ENCODE results near the gene SIPA1L3.
"Not testable (repeated sequence)": the region's sequence is repeated elsewhere in the genome, so short reads cannot be mapped to it uniquely, and the experiment has no call there.

Gene SIPA1L3

DNA sequence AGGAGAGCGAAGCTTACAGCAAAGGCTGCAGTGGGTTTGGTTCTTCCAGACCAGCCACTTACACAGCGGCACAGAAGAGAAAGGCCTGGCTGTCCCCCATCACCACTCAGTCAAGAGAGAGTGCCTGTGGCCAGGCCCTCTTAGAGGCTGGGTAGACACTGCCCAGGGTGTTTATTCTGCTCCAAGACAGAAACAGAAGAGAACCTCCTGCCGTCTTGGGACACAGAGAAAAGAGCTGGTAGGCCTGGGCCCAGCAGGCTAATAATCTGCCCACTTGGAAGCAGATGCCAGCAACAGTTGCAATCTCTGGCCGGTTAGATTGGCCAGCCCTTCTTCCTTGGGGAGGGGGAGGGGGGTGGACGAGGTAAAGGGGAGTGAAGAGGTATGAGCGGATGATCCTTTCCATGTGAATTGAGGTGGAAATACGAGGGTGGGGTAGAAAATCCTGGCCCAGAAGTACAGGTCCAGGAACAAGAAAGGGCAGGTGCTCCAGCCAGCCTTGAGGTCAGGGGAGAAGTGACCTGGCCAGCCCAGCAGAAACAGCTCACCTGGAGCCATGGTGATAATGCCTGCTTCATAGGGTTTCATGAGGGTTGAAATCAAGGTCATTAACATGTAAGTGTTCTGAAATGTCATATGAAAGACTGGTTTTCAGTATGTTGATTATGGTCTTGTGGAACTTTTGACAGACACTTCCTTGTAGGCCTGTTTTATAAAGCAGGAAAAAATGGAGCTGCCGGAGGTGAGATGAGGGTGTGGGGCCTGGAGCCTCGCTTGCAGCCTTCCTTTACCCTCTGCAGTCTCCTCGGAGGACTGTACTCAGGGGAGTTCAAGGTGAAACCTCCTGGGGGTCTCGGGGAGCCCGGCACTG is 116.9 kb downstream of the SIPA1L3 start:
- no peak for DNase-seq

DNA sequence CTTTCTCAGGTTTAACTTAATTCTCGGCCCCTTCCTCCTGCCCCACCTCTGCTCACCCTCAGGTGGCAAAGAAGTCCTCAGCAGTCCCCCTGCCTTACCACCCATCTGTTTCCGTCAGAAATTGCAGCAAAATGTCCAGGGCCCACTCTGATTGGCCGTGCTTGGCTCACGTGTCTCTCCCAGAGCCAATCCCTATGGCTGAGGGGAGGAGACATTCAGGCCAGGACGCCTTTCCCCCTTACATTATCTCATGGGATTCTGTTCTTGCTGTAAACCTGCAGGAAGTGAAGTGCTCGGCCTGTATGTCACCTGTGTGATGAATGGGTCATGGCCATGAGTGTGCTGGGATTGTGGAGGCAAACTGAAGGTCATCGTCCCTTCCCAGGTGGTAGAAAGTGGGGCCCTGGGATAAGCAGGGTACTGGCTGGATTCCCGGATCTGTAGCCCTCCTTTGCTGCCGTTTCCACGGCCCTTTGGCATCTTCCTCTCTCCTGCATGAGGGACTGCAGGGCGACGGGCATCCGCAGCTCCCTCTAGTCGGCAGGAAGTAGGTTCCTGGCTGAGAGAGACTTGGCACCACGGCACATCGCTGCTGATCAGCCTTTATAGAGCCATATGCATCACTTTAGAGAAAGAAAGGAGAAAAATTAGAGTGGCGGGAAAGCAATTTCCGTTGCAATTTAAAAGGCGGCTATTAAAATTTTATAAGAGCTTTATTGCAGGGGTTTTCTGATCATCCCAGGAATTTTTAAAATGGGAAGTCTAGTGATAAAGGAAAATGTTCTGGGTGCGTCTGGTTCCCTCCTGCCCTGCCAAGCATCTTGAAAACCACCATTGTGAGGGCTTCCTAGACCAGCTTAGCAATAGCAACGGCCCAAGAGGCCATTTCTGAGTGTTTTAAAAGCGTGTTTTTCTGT is 118.2 kb downstream of the SIPA1L3 start:
- DNase-seq: no peak

DNA sequence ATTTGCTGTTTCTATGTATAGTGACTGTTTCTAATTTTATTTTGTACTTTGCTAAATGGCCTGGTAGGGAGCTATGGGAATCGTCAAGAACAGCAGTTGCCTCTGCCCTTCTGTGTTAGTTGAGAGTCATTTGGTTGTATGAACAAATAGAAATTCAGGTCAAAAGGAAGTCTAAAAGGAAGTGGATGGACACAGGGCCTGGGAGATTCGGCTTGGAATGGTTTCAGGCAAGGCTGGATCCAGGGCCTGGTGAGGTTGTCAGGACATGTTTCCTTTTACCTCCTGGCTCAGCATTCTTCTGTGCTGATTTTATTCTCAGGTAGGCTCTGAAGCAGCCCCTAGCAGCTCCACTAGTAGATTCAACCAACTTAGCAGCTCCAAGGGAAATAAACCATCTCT is 118.9 kb downstream of the SIPA1L3 start:
- DNase-seq: no peak

DNA sequence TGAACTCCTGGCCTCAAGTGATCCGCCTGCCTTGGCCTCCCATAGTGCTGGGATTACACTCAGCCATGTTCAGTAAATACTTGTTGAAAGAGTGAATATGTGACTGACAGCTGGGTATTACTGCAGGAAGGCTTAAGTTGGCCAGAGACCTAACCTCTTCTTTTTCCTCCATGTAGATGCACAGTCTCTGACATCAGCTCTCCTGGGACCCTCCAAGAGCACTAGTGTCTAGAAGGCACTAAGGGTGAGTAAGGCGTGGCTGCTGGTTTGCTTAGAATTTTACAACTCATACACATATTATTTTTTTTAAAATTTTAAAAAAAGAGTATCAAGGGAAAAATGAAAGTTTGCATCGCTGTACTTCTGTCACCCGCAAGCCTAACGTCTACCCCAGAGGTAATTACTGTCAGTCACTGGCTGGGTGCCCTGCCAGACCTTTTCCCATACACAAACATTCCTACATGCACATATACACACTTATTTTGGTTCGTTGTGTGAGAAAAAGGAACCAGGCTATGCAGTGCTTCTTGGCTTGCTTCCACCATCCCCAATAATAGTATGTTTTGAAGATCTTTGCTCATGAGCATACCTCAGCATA is 122.0 kb downstream of the SIPA1L3 start:
- no peak for DNase-seq

DNA sequence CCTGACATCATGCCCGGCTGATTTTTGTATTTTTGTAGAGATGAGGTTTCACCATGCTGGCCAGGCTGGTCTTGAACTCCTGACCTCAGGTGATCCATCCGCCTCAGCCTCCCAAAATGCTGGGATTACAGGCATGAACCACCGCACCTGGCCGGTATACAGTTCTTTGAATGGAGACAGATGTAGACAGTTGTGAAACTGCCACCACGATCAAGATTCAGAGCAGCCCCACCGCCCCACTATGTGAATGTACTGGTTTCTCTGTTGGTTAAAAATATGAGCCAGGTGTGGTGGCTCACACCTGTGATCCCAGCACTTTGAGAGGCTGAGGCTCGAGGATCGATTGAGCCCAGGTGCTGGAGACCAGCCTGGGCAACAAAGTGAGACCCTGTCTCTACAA is 123.0 kb downstream of the SIPA1L3 start:
- not testable (repeated sequence) for DNase-seq

DNA sequence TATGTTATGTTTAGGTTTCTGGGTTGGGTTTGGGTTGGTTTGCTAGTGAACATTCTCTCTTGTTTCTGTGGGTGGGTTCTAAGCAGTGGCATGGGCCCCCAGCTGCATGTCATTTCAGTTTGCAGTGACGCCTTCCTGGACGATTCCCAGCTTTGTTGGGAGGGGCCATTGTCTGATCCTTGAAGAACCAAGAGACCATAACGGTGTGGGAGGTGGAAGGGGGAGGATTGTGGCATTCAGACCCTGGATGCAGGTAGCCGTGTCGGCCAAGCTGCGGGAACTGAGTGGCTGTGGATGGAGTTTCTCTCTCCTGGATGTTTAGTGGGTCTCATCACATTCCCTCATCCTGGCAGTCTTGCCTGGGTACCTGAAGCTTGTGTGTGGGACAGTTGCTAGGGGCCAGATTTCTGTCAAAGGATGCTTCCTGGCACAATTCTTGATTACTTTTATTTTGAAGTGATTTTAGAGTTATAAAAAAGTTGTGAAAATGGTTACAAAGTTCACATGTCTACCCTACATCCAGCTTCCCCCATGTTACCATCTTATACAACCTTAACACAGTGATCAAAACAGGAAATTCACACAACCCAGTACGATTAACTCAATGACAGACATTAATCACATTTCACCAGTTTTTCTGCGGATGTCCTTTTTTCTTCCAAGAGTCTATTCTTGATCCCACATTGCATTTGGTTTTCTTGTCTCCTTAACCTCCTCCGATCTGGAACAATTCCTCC is 123.8 kb downstream of the SIPA1L3 start:
- DNase-seq: no peak

DNA sequence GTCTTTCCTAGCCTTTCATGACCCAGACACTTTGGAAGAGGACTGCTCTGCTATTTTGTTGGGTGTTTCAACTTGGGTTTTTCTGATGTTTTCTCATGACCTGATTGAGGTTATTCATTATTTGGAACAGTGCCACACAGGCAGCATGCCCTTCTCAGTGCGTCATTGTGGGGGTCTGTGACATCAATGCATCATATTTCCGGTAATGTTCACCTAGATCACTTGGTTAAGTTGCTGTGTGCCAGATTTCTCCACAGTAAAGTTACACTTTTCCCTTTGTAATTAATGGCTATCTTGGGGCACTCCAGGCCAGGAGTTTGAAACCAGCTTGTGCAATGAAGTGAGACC is 124.4 kb downstream of the SIPA1L3 start:
- DNase-seq: no peak

DNA sequence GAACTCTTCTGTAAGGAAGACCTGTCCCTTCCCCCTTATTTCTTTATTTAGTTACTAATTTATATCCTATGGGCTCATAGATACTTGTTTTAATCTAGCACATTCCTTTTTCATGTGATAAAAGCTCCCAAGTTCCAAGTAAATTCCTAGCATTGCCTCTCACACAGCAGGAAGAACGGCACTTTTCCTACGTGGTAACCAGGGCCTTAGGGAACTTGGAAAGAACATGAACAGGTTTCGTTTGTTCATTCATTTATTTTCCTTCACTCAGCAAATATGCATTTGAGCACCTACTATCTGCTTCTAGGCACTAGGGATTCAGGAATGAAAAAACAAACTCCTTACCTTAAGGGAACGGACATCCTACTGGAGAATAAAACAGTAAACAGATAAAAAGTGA is 125.1 kb downstream of the SIPA1L3 start:
- no peak for DNase-seq

DNA sequence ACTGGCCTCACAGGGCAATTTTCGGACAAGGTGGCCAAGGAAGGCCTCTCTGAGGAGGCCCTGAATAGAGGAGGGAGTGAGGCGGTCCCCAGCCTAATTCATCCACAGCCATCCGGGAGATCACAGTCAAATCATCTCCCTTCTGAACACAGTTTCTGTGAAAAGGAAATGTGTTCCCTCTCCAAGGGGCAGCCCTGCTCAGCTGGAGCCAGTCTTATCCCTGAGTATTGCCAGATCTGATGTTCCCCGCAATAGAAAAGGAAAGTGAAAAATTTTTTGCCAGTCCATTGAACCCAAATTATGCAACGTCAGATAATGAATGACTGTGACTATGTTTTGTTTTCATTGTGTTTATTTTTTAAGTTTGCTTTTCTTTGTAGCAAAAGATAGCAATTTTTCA is 125.9 kb downstream of the SIPA1L3 start:
- no peak for DNase-seq

DNA sequence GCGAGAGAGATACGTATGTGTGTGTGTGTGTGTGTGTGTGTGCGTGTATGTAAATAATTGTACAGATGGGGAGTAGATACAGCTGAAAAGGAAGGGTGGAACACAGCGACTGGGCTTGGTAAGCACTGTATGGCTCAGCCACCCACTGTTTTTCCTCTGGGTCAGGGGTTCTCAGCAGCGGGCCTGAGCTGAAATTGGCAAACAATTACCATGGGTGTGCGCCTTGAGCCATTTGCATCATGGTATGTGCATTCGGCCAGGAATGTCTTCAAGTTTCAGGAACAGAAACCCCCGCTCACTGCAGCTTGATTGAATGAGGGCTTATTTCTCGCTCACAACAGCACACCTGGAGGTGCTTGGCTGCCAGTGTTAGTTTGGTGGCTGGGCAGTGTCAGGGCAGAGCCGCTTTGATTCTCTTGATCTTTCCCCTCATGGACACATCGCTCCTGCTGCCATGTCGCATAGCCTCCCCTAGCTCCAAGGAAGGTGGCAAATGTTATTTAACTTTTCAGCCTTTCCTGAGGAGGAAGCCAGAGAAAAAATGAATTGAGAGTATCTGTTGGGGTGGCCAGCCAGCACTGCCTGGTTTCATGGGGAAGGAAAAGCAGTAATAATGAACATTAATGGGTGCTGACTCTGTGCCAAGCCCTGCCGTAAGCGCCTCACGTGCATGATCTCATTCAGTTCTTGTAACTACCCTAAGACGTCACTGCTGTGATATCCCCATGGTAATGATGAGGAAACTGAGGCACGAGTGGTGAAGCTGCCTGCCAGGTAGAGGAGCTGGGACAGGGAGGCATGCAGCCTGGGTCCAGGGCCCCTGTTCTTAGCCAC is 126.9 kb downstream of the SIPA1L3 start:
- no peak for DNase-seq

DNA sequence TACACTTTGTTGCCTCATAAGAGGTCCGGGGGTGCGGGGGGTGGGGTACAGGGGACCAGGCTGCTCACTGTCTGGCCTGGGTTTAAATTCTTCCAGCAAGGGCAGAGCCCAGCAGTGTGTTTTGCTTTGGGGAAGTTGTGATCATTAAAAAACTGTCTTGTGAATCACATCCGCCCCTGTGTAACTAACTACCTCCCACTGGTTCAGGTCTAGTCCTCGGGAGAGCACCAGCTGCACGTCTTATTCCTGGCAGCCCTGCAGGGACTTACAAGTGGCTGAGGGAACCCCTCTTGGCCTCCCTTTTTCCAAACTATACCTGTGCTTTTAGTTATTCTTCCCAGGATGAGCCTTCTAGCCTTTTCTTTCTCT is 127.5 kb downstream of the SIPA1L3 start:
- no peak for DNase-seq

DNA sequence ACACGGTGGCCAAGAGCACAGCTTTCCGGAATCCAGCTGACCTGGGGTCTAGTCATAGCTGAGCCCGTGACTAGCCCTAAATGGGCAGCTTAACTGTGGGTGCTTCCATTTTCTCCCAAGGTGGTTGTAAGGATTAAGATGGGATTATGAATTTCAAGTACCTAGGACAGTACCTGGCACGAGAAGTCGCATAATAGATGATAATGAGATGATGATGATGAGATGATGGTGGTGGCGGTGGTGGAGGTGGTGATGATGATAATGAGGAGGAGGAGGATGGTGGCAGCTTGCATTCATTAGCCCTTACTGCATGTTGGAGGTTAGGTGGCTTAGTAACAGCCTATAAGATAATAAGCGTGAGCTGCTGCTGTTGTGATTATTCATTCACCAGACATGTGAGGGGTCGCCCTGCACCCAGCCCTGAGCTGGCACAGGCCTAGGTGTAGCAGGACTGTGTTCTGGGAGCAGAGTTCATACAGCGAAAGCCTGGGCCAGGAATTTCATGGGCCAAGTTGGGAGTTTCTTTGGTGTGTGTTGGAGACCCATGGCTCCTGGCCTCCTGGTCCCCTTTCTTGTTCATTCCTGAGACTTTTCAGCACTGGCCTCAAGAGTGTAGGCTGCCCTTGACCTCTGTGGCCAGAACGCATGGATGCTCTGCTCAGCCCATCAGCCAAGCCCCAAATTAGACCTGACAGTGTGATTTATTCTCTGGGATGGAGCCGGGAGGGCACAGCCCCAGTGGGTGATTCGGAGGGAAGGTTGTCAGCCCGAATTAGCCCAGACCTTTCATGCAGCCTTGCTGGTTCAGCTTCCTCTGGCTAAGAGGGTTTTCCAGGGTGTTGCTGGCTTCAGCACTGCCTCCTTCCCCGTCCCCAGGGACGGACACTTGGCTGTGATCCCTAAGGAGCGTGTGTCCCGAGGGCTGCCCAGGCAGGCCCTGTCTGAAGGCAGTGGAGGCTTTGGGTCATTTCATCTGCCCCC is 128.8 kb downstream of the SIPA1L3 start:
- no peak for DNase-seq

DNA sequence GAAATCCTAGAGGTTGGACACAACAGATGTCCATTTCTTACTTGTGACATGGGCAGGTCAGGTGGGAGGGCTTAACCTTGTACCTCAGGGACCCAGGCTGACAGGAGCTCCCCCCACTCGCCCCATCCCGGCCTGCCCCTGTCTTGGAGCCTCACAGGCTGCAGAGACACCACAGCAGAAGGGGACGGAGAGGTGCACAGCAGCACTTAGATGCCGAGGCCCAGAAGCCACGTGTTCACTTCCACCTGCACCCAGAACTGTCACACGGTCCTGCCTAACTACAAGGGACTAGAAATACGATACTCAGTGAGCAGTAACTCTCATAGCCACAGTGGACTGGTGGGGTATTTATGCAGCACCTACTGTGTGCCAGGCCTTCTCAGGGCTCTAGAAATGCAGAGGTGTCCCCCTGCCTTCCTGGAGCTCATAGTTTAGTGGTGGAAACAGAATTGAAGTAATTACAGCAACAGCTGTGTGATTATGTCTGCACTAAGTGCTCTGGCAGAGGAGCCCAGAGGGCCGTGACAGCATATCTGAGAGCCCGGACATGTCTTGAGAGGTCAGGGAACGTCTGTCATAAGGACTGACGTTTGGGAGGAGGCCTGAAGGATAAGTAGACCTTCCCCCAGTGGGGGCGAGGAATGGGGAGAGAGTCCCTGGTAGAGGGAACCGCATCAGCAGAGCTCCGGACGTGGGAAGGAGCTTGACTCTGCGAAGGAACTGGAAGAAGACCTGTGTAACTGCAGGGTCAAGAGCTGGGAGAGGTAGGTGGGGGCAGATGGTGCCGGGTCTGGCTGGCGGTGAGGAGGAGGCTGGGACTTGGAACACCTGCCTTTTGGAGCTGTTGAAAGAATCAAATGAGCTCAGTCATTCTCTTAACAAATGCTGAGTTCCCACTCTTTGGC is 130.0 kb downstream of the SIPA1L3 start:
- DNase-seq: no peak

DNA sequence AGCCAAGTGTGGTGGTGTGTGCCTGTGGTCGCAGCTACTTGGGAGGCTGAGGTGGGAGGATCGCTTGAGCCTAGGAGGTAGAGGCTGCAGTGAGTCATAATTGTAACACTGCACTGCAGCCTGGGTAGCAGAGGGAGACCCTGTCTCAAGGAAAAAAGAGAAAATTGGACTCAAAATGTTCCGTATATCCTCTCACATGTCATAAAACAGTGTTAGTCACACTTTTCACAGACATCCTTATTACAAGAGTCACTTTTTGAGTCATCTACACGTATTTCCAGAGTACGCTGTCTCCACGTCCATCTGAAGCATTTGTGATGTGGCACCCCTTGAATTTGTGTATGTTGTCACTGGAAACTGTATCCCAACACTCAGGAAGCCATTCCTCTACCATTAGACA is 133.0 kb downstream of the SIPA1L3 start:
- no peak for DNase-seq

DNA sequence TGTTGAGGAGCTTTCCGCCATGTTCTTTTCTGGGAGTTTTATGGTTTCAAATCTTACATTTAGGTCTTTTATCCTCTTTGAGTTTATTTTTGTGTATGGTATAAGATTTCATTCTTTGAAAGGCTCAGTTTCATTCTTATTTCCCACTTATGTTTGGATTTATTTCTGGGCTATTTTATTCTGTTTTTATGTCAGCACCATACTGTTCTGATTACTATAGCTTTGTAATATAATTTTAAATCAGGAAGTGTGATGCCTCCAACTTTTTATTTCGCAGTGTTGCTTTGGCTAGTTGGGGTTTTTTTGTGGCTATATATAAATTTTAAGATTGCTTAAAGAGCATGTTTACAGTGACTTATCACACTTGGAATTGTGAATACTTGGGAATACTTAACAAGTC is 135.1 kb downstream of the SIPA1L3 start:
- no peak for DNase-seq

DNA sequence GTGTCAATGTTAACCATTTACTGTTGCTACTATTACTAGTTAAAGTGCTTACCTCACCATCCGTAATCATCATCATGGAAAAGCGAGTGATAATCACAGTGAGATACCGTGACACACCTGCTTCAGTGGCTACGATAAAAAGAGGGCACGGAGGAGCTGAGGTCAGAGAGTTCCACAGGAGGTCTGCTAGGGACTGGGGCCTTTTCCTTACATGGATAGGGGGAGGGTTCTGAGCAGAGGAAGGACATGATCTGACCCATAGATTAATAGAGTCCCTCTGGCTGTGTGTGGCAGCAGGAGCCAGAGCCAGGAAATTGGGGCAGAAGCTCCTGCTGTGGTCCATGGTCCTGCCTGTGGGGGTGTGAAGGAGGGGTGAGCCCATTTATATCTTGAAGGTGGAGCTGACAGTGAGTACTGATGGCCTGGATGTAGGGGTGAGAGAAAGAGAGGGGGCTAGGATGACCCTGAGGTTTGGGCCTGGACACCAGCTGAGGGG is 136.7 kb downstream of the SIPA1L3 start:
- no peak for DNase-seq

DNA sequence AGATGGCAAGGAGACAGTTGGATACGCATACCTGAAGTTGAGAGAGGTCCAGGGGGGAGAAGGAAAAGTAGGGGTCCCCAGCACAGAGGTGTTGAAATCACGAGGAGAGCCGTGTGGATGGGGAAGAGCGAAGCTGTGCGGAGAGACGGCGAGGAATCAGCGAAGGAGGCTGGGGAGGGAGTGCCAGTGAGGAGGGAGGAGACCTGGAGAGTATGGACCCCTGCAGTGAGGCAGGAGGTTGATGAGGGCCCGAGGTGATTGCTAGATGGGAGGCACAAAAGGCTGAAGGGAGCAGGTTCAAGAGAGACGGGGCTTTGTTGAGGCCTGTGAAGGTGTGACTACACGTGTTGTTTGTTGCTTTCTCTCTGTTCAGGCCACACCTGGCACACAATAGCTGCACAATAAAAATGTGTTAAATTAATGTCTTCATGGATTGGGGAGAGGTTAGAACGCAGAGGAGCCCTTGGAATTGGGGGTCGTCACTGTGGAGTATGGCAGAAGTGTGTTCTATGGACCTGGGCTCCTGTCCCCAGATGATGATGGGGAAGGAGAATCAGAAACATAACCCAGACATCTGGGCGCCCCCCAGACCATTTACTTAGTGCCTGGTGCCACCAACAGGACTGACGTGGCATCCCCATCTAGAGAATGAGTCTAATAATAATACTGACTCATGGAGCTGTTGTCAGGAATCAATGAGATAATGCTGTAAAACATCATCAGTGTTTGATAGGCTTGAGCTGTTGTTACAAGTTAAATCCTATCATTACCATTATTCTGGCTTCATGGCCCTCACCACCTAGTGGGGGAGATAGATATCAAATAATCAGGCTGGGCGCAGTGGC is 137.5 kb downstream of the SIPA1L3 start:
- no peak for DNase-seq

DNA sequence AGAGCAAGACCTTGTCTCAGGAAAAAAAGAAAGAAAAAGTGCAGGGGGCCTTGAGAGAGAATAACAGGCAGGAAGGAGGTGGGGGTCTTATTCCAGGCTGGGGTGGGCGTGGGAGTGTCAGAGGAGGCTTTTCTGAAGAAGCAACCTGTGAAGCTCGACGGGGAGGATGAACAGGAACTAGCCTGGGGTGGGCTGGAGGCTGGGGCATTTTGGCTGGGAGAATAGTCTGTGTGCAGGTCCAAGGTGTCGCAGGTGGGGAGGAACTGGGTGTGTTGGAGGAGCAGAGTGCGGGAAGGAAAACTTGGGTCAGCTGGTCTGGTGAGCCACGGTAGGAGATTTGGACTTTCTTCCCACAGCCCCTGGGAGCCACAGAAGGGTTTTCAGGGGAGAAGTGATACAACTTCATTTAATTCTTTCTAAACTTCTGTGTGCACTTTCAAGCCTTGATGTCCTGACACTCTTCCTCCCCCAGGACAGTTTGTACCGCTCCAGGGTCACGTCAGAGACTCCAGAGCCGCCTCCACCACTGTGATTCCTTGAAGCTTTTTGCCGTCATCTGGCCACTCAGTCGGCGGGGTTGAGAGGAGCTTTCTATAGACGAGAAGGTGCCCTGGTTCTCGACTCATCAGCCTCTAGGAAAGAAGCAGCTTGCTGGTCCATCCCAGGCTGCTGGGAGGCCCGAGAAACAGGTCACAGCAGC is 138.7 kb downstream of the SIPA1L3 start:
- no peak for DNase-seq
